ENCODE results near the gene NCAPH2. TPM values are rescaled to one million over a fixed set of nuclear protein-coding genes. Genes with fewer than 3 reads are reported as not detected.

The NCAPH2 gene
- polyA plus RNA-seq, 1 donor: 44.1 TPM

GRCh38 chr22:50473855-50474671 is 34.0 kb upstream of the NCAPH2 start:
- DNase-seq: no peak

DNA sequence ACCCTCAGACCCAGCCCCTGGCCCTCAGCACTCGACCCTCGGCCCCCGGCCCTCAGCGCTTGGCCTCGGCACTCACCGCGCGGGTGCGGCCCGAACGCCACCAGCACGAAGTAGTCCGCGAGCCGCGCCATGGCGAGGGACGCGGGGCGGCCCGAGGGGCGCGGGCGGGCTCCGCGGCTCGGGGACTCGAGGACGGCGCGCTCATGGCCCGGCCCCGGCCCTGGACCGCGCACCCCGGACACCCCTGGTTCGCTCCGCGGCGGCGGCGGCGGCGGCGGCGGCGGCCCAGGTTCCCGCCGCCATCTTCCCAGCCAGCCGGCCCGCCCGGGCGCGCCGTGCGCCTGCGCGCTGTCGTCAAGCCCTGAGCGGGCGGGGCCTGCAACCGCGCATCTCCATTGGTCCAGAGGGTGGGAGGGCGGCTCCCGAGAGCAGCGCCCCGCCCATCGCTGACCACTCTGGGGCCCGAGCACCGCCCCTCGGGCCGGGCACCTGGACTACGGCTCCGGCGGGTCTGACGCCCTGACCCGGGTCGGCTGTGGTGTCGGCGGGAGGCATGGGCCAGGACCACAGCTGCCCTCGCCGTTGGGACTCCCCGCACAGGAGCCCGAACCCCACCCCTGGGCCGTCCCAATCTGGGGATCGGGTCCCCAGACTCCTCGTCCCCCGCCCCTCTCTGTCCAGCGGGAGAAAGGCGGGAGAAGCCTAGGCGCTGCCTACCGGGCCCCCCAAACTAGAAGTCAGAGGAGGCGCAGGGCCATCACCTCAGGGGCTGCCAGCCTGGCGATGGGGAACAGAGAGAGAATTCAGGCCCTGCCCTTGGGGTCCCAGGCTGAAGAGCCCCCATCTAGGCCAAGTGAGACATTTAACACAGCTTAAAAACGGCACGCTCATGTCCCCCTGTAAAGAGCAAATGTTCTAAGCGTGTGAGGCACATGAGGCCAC is 33.0 kb upstream of the NCAPH2 start, which contains the start of gene SBF1:
Gene SBF1 (minus strand): TSS at position 326 of the 942 bp plus-strand sequence. CDS start 195 bp downstream, at position 131.
- peak; percentile 89 for DNase-seq

DNA sequence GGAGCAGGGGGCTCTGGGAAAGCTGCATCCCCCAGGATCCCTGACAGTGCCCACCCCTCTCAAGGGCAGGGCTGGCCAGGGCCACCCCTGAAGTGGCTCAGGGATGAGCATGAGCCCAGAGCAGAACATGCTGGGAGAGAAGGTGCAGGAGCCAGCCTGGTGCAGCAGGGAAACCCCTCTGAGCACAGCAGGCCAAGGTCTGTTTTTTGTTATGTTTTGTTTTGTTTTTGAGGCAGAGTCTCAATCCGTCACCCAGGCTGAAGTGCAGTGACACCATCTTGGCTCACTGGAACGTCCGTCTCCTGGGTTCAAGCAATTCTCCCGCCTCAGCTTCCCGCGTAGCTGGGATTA is 32.4 kb upstream of the NCAPH2 start:
- DNase-seq: no peak

GRCh38 chr22:50476868-50477267 is 31.2 kb upstream of the NCAPH2 start:
- DNase-seq: no peak

GRCh38 chr22:50477923-50478322 is 30.1 kb upstream of the NCAPH2 start:
- no peak for DNase-seq

- no peak for DNase-seq
Measured at GRCh38 chr22:50479721-50480120, 28.3 kb upstream of the NCAPH2 start.

GRCh38 chr22:50481045-50481439 is 27.0 kb upstream of the NCAPH2 start:
- DNase-seq: no peak

GRCh38 chr22:50481440-50482106 is 26.5 kb upstream of the NCAPH2 start, which contains the start of gene ADM2:
ADM2 (plus strand) TSS chr22:50481543; CDS start chr22:50481848, 305 bp downstream.
- DNase-seq: no peak

- DNase-seq: no peak
Measured at GRCh38 chr22:50482107-50483074, 25.6 kb upstream of the NCAPH2 start.

DNA sequence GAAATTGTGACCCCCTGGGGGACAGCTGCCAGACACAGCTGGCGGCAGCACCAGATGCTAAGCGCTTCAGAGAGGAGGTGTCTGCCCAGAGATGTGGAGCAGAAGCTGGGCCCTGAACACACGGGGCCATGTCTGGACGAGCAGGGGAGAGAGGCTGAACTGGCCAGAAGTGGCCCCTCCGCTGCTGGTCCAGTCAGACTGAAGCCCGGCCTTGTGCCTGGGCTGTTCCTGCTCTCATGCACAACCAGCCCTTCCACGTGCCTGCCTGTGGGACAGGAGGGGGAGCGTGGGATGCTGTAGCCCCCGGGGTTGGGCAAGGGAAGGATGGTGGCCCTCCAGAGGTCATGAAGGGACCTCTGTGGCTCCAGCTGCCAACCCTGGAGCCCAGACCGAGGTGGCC is 24.9 kb upstream of the NCAPH2 start:
- DNase-seq: no peak

- DNase-seq: no peak
Measured at GRCh38 chr22:50483556-50483955, 24.5 kb upstream of the NCAPH2 start.

DNA sequence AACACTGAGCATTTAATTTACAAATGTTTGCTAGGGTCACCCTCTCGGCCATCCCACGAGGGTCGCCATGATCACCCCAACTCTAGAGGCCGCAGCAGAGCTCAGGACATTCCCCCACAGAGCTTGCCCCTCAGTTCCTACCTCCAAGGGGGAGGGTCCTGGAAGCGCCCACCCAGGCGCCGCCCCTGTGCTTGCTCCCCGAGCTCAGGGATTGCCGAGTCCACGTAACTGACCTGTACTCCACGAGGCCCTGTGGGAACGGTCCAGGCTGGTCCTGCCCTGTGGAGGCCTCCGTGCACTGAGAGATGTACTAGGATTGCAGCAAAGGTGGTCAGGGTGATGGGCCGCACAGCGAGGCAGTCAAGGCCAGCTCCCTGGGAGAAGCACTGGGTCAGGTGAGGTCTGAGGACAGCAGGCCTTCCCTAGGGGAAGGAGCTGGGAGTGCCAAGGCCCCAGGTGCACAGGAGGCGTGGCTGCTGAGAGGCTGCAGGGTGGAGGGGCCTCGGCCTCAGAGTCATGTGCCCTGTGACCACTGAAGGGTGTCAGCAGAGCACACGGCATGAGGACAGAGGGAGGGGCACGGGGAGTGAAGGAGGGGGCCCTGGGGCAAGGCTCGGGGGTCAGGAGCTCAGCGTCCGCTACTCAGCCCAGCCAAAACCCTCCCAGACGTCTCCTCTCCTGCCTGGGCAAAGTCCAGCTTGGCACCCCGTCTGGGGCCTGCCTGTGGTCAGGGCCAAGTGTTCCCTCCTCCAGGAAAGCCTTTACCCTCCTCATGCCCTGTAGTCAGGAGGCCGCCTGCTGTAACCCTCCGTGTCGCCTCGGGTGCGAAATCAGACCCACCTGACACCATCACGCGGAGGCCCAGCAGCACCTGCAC is 23.8 kb upstream of the NCAPH2 start:
- DNase-seq: no peak

DNA sequence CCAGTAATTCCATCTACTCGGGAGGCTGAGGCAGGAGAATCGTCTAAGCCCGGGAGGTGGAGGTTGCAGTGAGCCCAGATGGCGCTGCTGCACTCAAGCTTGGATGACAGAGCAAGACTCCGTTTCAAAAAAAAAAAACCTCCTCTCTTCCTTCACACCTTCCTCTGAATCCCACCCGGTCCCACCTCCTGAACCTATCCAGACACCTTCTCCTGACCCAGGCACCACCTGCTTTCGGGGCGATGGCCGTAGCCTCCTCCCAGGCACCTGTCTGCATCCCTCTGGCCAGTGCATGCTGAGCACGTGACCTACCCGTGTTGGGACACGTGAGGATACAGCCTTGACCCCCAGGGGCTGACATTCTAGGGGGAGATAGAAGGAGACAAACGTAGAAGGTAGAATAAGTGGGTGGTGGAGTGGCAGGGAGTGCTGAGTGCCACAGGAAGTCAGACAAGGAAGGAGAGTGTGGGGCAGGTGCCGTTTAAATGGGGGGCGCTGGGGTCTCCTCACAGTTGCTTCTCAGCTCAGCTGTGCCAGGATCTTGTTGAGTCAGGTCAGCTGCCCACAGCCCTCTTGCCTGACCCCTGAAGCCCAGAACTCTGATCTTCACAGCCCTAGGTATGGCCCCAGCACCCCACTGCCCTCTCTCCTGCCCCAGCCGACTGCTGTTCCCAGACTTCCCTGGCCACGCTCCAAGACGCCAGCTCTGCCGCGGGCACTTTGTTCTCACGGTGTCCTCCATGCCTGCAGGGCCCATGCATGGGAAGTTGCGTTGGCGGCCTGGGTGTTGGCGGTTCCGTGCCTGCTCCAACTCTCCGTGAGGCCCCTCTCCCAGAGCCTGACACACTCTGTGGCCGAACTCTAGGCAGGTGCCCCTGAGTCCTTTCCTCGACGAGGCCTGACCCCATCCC is 22.5 kb upstream of the NCAPH2 start:
- no peak for DNase-seq

GRCh38 chr22:50486561-50487289 is 21.3 kb upstream of the NCAPH2 start, which contains the start of gene MIOX:
MIOX (plus strand) TSS chr22:50486859; CDS start chr22:50486898, 39 bp downstream.
- DNase-seq: no peak

DNA sequence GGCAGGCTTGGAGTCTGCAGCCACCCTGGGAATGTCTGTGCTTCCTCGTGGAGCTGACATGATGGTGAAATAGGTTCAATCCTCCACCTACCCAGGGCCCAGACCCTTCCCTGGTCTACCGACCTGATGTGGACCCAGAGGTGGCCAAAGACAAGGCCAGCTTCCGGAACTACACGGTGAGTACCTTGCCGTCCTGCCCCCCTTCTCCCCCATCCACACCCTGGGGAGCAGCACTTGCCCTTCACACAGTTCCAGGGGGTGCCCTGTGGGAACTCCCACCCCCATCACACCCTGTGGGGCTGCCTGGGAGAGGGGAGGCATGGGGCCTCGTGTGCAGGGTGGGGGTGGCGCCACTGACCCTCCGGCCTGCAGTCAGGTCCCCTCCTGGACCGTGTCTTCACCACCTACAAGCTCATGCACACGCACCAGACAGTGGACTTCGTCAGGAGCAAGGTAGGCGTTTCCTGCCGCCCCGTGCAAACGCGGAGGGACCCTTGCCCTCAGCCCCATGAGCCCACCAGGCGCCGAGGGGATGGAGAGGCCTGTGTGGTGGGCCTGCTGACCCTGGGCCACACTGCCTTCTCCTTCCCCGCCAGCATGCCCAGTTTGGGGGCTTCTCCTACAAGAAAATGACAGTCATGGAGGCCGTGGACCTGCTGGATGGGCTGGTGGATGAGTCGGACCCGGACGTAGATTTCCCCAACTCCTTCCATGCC is 20.6 kb upstream of the NCAPH2 start:
- DNase-seq: no peak

DNA sequence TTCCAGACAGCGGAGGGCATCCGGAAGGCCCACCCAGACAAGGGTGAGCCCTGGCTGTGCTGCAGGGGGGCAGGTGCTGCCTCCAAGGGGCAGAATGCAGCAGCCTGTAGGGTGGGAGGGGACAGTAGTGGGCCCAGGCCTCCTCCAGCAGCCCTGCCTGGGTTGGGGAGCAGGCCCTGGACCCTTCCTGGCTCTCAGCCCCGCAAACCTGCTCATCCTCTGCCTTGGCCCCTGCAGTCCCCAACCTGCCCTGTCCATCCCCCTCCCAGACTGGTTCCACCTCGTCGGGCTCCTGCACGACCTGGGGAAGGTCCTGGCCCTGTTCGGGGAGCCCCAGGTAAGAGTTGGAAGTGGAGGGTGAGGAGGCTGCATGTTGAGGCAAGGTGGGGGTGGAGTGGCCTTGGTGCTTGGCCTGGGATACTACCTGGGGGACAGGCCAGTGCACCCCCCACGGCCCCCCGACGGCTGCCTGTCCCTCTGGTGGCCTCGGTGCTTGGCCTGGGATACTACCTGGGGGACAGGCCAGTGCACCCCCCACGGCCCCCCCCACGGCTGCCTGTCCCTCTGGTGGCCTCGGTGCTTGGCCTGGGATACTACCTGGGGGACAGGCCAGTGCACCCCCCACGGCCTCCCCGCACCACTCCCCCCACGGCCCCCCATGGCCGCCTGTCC is 19.9 kb upstream of the NCAPH2 start:
- DNase-seq: no peak

DNA sequence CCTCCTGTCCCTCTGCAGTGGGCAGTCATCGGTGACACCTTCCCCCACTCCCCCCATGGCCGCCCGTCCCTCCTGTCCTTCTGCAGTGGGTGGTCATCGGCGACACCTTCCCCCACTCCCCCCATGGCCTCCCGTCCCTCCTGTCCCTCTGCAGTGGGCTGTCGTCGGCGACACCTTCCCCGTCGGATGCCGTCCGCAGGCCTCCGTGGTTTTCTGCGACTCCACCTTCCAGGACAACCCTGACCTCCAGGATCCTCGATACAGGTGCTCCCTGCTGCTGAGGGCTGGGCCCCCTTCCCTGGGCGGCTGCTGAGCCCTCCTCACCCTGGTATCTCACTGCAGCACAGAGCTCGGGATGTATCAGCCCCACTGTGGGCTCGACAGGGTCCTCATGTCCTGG is 19.1 kb upstream of the NCAPH2 start:
- no peak for DNase-seq

All from left kidney (tissue), 2 donors.